Activated CD8-positive, alpha-beta memory T cell treated with anti-CD3 and anti-CD28 coated beads, Interleukin-2, amount 10 ng/mL, durations not matched to agents 7 days and 5 days (primary cell): ENCODE measurements around the gene DOK7. TPM values are rescaled to one million over a fixed set of nuclear protein-coding genes. Genes with fewer than 3 reads are reported as not detected.

Source experiments
- ATAC-seq: fragments of 150-1000 bp; cut with Tn5 transposase; one replicate; pipeline ENCODE4 v1.10.0; 2021; ENCODE audit warnings: moderate library complexity
- CTCF ChIA-PET: fragments of 350-600 bp; sonication (Branson Sonifier 250); formaldehyde crosslinking; loops from one replicate; lab custom pipeline; 2021; ENCODE audit warnings: antibody characterized with exemption; lab: Charles Lee
- DNase-seq: peaks from one replicate; pipeline ENCODE4 v3.0.0-alpha.2; 2020
- H3K27ac Mint-ChIP-seq: one replicate; pipeline ENCODE4 v1.8.0; 2021; ENCODE audit warnings: mild to moderate bottlenecking, mixed read lengths
- H3K27me3 Mint-ChIP-seq: one replicate; pipeline ENCODE4 v1.8.0; 2021; ENCODE audit warnings: mixed read lengths
- H3K36me3 Mint-ChIP-seq: one replicate; pipeline ENCODE4 v1.8.0; 2021; ENCODE audit warnings: mild to moderate bottlenecking, mixed read lengths
- H3K4me1 Mint-ChIP-seq: one replicate; pipeline ENCODE4 v1.8.0; 2021; ENCODE audit warnings: mixed read lengths
- H3K4me3 Mint-ChIP-seq: one replicate; pipeline ENCODE4 v1.8.0; 2021; ENCODE audit warnings: mild to moderate bottlenecking, moderate library complexity, mixed read lengths
- H3K9me3 Mint-ChIP-seq: one replicate; pipeline ENCODE4 v1.8.0; 2022; ENCODE audit warnings: low read depth, mixed read lengths
- total RNA-seq, 2 experiments: library from RNA; stranded (reverse); gene quantifications; one replicate each; pipeline ENCODE4 v1.2.3, GENCODE V29; 2021

DOK7 gene
- total RNA-seq, 2 experiments from 2014 or later: not detected

GRCh38 chr4:3481113-3481531 lies 18.0 kb downstream of the DOK7 start:
- Mint-ChIP-seq H3K9me3 (no peaks in the 10 kb centered on the region), H3K36me3 (no peaks in the 10 kb centered on the region), H3K4me3 (no peak overlapping the region), H3K4me1 (peaks cover 2% of the 10 kb centered on the region), H3K27me3 (peaks cover 19% of the 10 kb centered on the region), H3K27ac (no peak overlapping the region)
- CTCF ChIA-PET: interaction anchor here (0.5 to 3.4 kb wide), 28 partner anchors 8 to 399 kb away, joined by 3 to 16 read pairs (median 3); partner anchors contain the start of gene HGFAC
- DNase-seq (no peak), ATAC-seq (peak; percentile 16)

- CTCF ChIA-PET: interaction anchor here (0.8 to 3.4 kb wide), 5 partner anchors 40 to 374 kb away, joined by 3 to 16 read pairs (median 3); partner anchors contain the start of gene HGFAC
- Mint-ChIP-seq H3K4me3 (no peak overlapping the region), H3K4me1 (peaks cover 5% of the 10 kb centered on the region), H3K27ac (no peak overlapping the region), H3K27me3 (peaks cover 19% of the 10 kb centered on the region), H3K36me3 (no peaks in the 10 kb centered on the region), H3K9me3 (no peaks in the 10 kb centered on the region)
- DNase-seq: no peak
- no peak for ATAC-seq
These were observed 18.8 kb downstream of the DOK7 start for GRCh38 chr4:3481783-3482393.

GRCh38 chr4:3482707-3483106 lies 19.6 kb downstream of the DOK7 start:
- DNase-seq (no peak), ATAC-seq (no peak)
- peaks cover 19% of the 10 kb centered on the region for H3K27me3 Mint-ChIP-seq
- CTCF ChIA-PET: no interaction called here
- no peak overlapping the region for H3K4me3 Mint-ChIP-seq
- H3K9me3 Mint-ChIP-seq: no peaks in the 10 kb centered on the region
- peaks cover 5% of the 10 kb centered on the region for H3K4me1 Mint-ChIP-seq
- no peak overlapping the region for H3K27ac Mint-ChIP-seq
- no peaks in the 10 kb centered on the region for H3K36me3 Mint-ChIP-seq

- H3K4me3 Mint-ChIP-seq: no peak overlapping the region
- H3K27me3 Mint-ChIP-seq: peaks cover 19% of the 10 kb centered on the region
- no peak overlapping the region for H3K27ac Mint-ChIP-seq
- no peaks in the 10 kb centered on the region for H3K9me3 Mint-ChIP-seq
- ATAC-seq (no peak), DNase-seq (no peak)
- peaks cover 5% of the 10 kb centered on the region for H3K4me1 Mint-ChIP-seq
- H3K36me3 Mint-ChIP-seq: no peaks in the 10 kb centered on the region
- CTCF ChIA-PET: no interaction called here
These were observed 20.4 kb downstream of the DOK7 start for GRCh38 chr4:3483471-3483921.

- Mint-ChIP-seq H3K4me1 (peaks cover 5% of the 10 kb centered on the region), H3K27ac (no peak overlapping the region), H3K4me3 (no peak overlapping the region), H3K27me3 (peaks cover 22% of the 10 kb centered on the region), H3K36me3 (no peaks in the 10 kb centered on the region), H3K9me3 (no peaks in the 10 kb centered on the region)
- DNase-seq (no peak), ATAC-seq (no peak)
- CTCF ChIA-PET: no interaction called here
These were observed 21.2 kb downstream of the DOK7 start for GRCh38 chr4:3484057-3484973.

- Mint-ChIP-seq H3K27me3 (peaks cover 27% of the 10 kb centered on the region), H3K27ac (no peak overlapping the region), H3K4me3 (no peak overlapping the region), H3K9me3 (no peaks in the 10 kb centered on the region), H3K4me1 (peaks cover 5% of the 10 kb centered on the region), H3K36me3 (no peaks in the 10 kb centered on the region)
- DNase-seq (no peak), ATAC-seq (no peak)
- CTCF ChIA-PET: no interaction called here
These were observed 22.1 kb downstream of the DOK7 start for GRCh38 chr4:3485011-3485791.

- no peaks in the 10 kb centered on the region for H3K9me3 Mint-ChIP-seq
- CTCF ChIA-PET: no interaction called here
- peaks cover 27% of the 10 kb centered on the region for H3K27me3 Mint-ChIP-seq
These were observed 22.9 kb downstream of the DOK7 start for GRCh38 chr4:3485886-3486540.

GRCh38 chr4:3486541-3487540 lies 23.7 kb downstream of the DOK7 start:
- Mint-ChIP-seq H3K4me3 (no peak overlapping the region), H3K27ac (no peak overlapping the region), H3K4me1 (peaks cover 5% of the 10 kb centered on the region), H3K27me3 (peaks cover 23% of the 10 kb centered on the region), H3K36me3 (no peaks in the 10 kb centered on the region), H3K9me3 (no peaks in the 10 kb centered on the region)
- DNase-seq (no peak), ATAC-seq (no peak)
- CTCF ChIA-PET: no interaction called here

More at GRCh38 chr4:3485886-3486540, 22.9 kb downstream of the DOK7 start:
- Mint-ChIP-seq H3K27ac (no peak overlapping the region), H3K36me3 (no peaks in the 10 kb centered on the region), H3K4me1 (peaks cover 5% of the 10 kb centered on the region), H3K4me3 (no peak overlapping the region)
- DNase-seq (no peak), ATAC-seq (no peak)

- Mint-ChIP-seq H3K36me3 (no peaks in the 10 kb centered on the region), H3K27ac (no peak overlapping the region), H3K4me1 (peaks cover 5% of the 10 kb centered on the region), H3K4me3 (no peak overlapping the region), H3K27me3 (peaks cover 21% of the 10 kb centered on the region), H3K9me3 (no peaks in the 10 kb centered on the region)
- CTCF ChIA-PET: no interaction called here
- no peak for ATAC-seq
- DNase-seq: no peak
These were observed 24.8 kb downstream of the DOK7 start for GRCh38 chr4:3487861-3488260.

- Mint-ChIP-seq H3K9me3 (no peaks in the 10 kb centered on the region), H3K27ac (no peak overlapping the region), H3K4me3 (no peak overlapping the region), H3K4me1 (peaks cover 5% of the 10 kb centered on the region), H3K27me3 (peaks cover 21% of the 10 kb centered on the region), H3K36me3 (no peaks in the 10 kb centered on the region)
- ATAC-seq (no peak), DNase-seq (no peak)
- CTCF ChIA-PET: interaction anchor here (0.9 kb wide), 1 partner anchor 8 kb away, joined by 3 read pairs; no protein-coding TSS in a partner anchor
These were observed 25.7 kb downstream of the DOK7 start for GRCh38 chr4:3488820-3489219.

- no peaks in the 10 kb centered on the region for H3K36me3 Mint-ChIP-seq
- DNase-seq (no peak), ATAC-seq (peak; percentile 20)
These were observed 26.4 kb downstream of the DOK7 start for GRCh38 chr4:3489451-3489962.

More at GRCh38 chr4:3489451-3489962, 26.4 kb downstream of the DOK7 start:
- Mint-ChIP-seq H3K9me3 (no peaks in the 10 kb centered on the region), H3K4me1 (peaks cover 5% of the 10 kb centered on the region), H3K27ac (no peak overlapping the region), H3K27me3 (peaks cover 17% of the 10 kb centered on the region), H3K4me3 (no peak overlapping the region)
- CTCF ChIA-PET: interaction anchor here (0.9 kb wide), 1 partner anchor 9 kb away, joined by 3 read pairs; no protein-coding TSS in a partner anchor
